Parathyroid adenoma (tissue), 2 donors: ENCODE measurements around the gene JADE1.

Experiments
- H2AFZ ChIP-seq: fragments of 300-600 bp; sonication (generic); one replicate; pipeline ENCODE4 v1.7.0; 2017; ENCODE audit warnings: antibody characterized with exemption, mild to moderate bottlenecking
- H3K27ac ChIP-seq: fragments of 300-600 bp; sonication (generic); one replicate; pipeline ENCODE4 v1.7.0; 2017
- H3K27me3 ChIP-seq: fragments of 300-600 bp; sonication (generic); one replicate; pipeline ENCODE4 v1.7.0; 2017; ENCODE audit warnings: low read length; ENCODE audit not compliant: control insufficient read depth, insufficient read depth
- H3K36me3 ChIP-seq: fragments of 300-600 bp; sonication (generic); one replicate; pipeline ENCODE4 v1.7.0; 2017; ENCODE audit warnings: low read length; ENCODE audit not compliant: control insufficient read depth, insufficient read depth
- H3K4me1 ChIP-seq: fragments of 300-600 bp; sonication (generic); one replicate; pipeline ENCODE4 v1.7.0; 2017; ENCODE audit warnings: control low read depth
- H3K4me2 ChIP-seq: fragments of 300-600 bp; sonication (generic); one replicate; pipeline ENCODE4 v1.7.0; 2017; ENCODE audit warnings: low read length
- H3K4me3 ChIP-seq: fragments of 300-600 bp; sonication (generic); one replicate; pipeline ENCODE4 v1.7.0; 2017; ENCODE audit warnings: low read depth, low read length
- H3K79me2 ChIP-seq: fragments of 300-600 bp; sonication (generic); one replicate; pipeline ENCODE4 v1.7.0; 2017; ENCODE audit warnings: control low read depth
- H3K9ac ChIP-seq: fragments of 300-600 bp; sonication (generic); one replicate; pipeline ENCODE4 v1.7.0; 2017; ENCODE audit warnings: mild to moderate bottlenecking
- H3K9me3 ChIP-seq: fragments of 300-600 bp; sonication (generic); one replicate; pipeline ENCODE4 v1.7.0; 2017; ENCODE audit warnings: low read length; ENCODE audit not compliant: control insufficient read depth
- CTCF ChIP-seq: fragments of 300-600 bp; sonication (generic); IDR thresholded peaks from one replicate; pipeline ENCODE4 v1.7.0; 2017; ENCODE audit warnings: antibody characterized with exemption, mild to moderate bottlenecking
- donor health status: primary hyperparathyroidism.

The JADE1 gene

GRCh38 chr4:128880662-128881061 is 71.2 kb downstream of the JADE1 start:
- TF ChIP-seq CTCF: no peak
- Histone ChIP-seq H2AFZ (no peak overlapping the region), H3K36me3 (no peaks in the 10 kb centered on the region), H3K27me3 (no peaks in the 10 kb centered on the region), H3K9me3 (no peaks in the 10 kb centered on the region), H3K4me1 (no peaks in the 10 kb centered on the region), H3K27ac (no peak overlapping the region), H3K79me2 (no peaks in the 10 kb centered on the region), H3K4me3 (no peak overlapping the region), H3K4me2 (no peak overlapping the region), H3K9ac (no peak overlapping the region)

GRCh38 chr4:128904821-128905220 is 95.3 kb downstream of the JADE1 start:
- H3K4me3 ChIP-seq: no peak overlapping the region
- no peak overlapping the region for H3K9ac ChIP-seq
- H3K27ac ChIP-seq: no peak overlapping the region
- no peaks in the 10 kb centered on the region for H3K27me3 ChIP-seq
- H2AFZ ChIP-seq: no peak overlapping the region
- no peaks in the 10 kb centered on the region for H3K79me2 ChIP-seq
- no peaks in the 10 kb centered on the region for H3K36me3 ChIP-seq
- H3K4me1 ChIP-seq: no peaks in the 10 kb centered on the region
- no peaks in the 10 kb centered on the region for H3K9me3 ChIP-seq
- no peak overlapping the region for H3K4me2 ChIP-seq
- no peak for TF ChIP-seq CTCF

- no peak overlapping the region for H2AFZ ChIP-seq
- no peak overlapping the region for H3K4me3 ChIP-seq
- H3K4me1 ChIP-seq: no peaks in the 10 kb centered on the region
- TF ChIP-seq CTCF: no peak
- no peak overlapping the region for H3K4me2 ChIP-seq
- no peaks in the 10 kb centered on the region for H3K36me3 ChIP-seq
- H3K27ac ChIP-seq: no peak overlapping the region
- no peak overlapping the region for H3K9ac ChIP-seq
- H3K27me3 ChIP-seq: no peaks in the 10 kb centered on the region
- no peaks in the 10 kb centered on the region for H3K9me3 ChIP-seq
- no peaks in the 10 kb centered on the region for H3K79me2 ChIP-seq
These were observed 97.1 kb downstream of the JADE1 start for GRCh38 chr4:128906581-128906980.

GRCh38 chr4:128907981-128908380 is 98.5 kb downstream of the JADE1 start:
- no peaks in the 10 kb centered on the region for H3K9me3 ChIP-seq
- H2AFZ ChIP-seq: no peak overlapping the region
- H3K4me1 ChIP-seq: no peaks in the 10 kb centered on the region
- no peak overlapping the region for H3K4me3 ChIP-seq
- H3K4me2 ChIP-seq: no peak overlapping the region
- TF ChIP-seq CTCF: no peak
- H3K9ac ChIP-seq: no peak overlapping the region
- no peaks in the 10 kb centered on the region for H3K27me3 ChIP-seq
- H3K79me2 ChIP-seq: no peaks in the 10 kb centered on the region
- no peaks in the 10 kb centered on the region for H3K36me3 ChIP-seq
- no peak overlapping the region for H3K27ac ChIP-seq

GRCh38 chr4:128908735-128909134 is 99.2 kb downstream of the JADE1 start:
- H3K4me3 ChIP-seq: no peak overlapping the region
- H3K9ac ChIP-seq: no peak overlapping the region
- no peak overlapping the region for H2AFZ ChIP-seq
- no peaks in the 10 kb centered on the region for H3K27me3 ChIP-seq
- H3K27ac ChIP-seq: no peak overlapping the region
- no peaks in the 10 kb centered on the region for H3K79me2 ChIP-seq
- no peaks in the 10 kb centered on the region for H3K9me3 ChIP-seq
- no peak for TF ChIP-seq CTCF
- no peaks in the 10 kb centered on the region for H3K36me3 ChIP-seq
- no peaks in the 10 kb centered on the region for H3K4me1 ChIP-seq
- no peak overlapping the region for H3K4me2 ChIP-seq
